ENCODE data around the gene GAST. TPM values are rescaled to one million over a fixed set of nuclear protein-coding genes. Genes with fewer than 3 reads are reported as not detected.

GAST gene
- total and polyA plus RNA-seq, 2 of the 4 experiments (the other 2 are of a cell fraction), result not detected

DNA sequence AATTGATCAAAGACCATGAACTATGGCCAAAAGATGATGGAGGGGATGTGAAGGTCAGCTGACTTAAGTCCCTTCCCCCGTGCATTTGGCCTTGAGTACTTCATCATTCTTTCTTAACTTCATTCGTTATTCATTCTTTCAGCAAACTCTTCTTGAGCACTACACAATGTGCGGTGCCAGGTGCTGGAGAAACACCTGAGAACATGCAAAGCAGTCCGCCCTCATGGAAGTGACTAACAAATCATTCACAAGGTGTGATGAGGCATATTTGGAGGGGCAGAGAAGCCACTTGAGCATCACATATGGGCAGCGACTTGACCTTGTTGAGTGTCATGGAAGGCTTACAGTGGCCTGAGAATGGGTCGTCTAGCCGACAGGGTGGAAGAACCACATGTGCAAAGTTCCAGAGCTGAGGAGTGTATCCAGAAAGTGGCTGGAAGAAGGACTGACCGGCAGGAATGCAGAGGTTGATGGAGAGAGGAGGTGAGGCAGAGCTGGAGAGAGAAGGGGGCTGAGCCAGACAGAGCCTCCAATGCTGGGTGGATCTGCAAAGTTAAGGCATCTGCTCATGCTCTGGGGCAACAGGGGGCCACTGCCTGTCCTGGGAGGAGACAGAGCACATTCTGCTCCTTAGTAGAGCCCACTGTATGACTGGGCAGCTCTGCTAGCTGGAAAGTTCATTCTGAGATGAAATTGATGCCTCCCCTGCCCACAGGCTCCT is 48.5 kb upstream of the GAST start:
- Histone ChIP-seq H3K27me3 (ENCODE audit: control insufficient read depth, insufficient read depth, low read length) (peaks cover 3% of the 10 kb centered on the region; the same call in 1 of the 2 replicates), H3K79me1 (ENCODE audit: low read depth in 1 of 2, low read length in 2 of 2) (peaks cover 0 to 4% of the 10 kb centered on the region in 2 experiments; a peak in 1 of 4 replicates), H3K4me1 (ENCODE audit: control insufficient read depth, insufficient read depth, low read length) (peaks cover 11% of the 10 kb centered on the region), H3K4me3 (ENCODE audit: insufficient read depth, low read depth, low read length) (no peak overlapping the region), H3K4ac (ENCODE audit: low read depth, low read length) (no peak overlapping the region), H2AK9ac (replicated peaks; ENCODE audit: low read depth, low read length, poor library complexity) (peak overlapping the region; percentile 89), H4K5ac (ENCODE audit: low read depth, low read length) (no peak overlapping the region), H3K18ac (ENCODE audit: low read depth, low read length) (no peak overlapping the region), H4K91ac (ENCODE audit: insufficient read depth, low read depth, low read length) (peak overlapping the region; percentile 24; the same call in 1 of the 2 replicates), H3K4me2 (ENCODE audit: low read depth, low read length) (no peak overlapping the region), H4K8ac (ENCODE audit: low read depth in 2 of 2, low read length in 2 of 2) (0 out of 4 replicates have a peak overlapping the region, but pooled peaks of 1 of the 2 experiments have one; percentile 16), H3K14ac (replicated peaks; ENCODE audit: low read depth, low read length) (no peak overlapping the region), H4K20me1 (ENCODE audit: insufficient read depth, low read length) (no peaks in the 10 kb centered on the region), H3K9ac (ENCODE audit: low read depth, low read length) (no peak overlapping the region), H2AK5ac (ENCODE audit: low read depth, low read length) (no peak overlapping the region; the same call in 1 of the 2 replicates), H3K27ac (ENCODE audit: insufficient read depth, low read length) (no peak overlapping the region), H3K23ac (ENCODE audit: low read depth, low read length) (no peak overlapping the region), H3K9me1 (ENCODE audit: insufficient read depth, low read length) (0 out of 2 replicates have a peak, but pooled peaks cover 7% of the 10 kb centered on the region), H2BK20ac (ENCODE audit: low read depth, low read length) (no peak overlapping the region), H3K9me3 (ENCODE audit: control insufficient read depth, insufficient read depth, low read length) (no peaks in the 10 kb centered on the region), H2AFZ (replicated peaks; ENCODE audit: low read length, poor library complexity) (peak overlapping the region; percentile 68), H3K56ac (ENCODE audit: extremely low read depth, insufficient read depth, low read length) (no peak overlapping the region), H3K36me3 (ENCODE audit: control insufficient read depth, insufficient read depth, low read length) (no peaks in the 10 kb centered on the region), H2BK5ac (ENCODE audit: low read depth, low read length, poor library complexity, severe bottlenecking) (no peak overlapping the region), H2BK120ac (ENCODE audit: low read depth, low read length) (no peak overlapping the region), H2BK15ac (ENCODE audit: low read depth, low read length) (no peak overlapping the region)
- no peak for TF ChIP-seq SMC3 (IDR thresholded peaks at IDR 0.05; ENCODE audit: low read depth, low read length)
- no peak for TF ChIP-seq MAZ (IDR thresholded peaks at IDR 0.05; ENCODE audit: borderline replicate concordance, low read depth, low read length)
- TF ChIP-seq MXI1 (IDR thresholded peaks at IDR 0.05; ENCODE audit: borderline replicate concordance, low read depth, low read length), result no peak
- no peak for TF ChIP-seq RFX5 (IDR thresholded peaks at IDR 0.05; ENCODE audit: low read depth, low read length)
- TF ChIP-seq ELK1 (IDR thresholded peaks at IDR 0.05; ENCODE audit: borderline replicate concordance, low read depth, low read length), result no peak
- TF ChIP-seq, protein P1, sequence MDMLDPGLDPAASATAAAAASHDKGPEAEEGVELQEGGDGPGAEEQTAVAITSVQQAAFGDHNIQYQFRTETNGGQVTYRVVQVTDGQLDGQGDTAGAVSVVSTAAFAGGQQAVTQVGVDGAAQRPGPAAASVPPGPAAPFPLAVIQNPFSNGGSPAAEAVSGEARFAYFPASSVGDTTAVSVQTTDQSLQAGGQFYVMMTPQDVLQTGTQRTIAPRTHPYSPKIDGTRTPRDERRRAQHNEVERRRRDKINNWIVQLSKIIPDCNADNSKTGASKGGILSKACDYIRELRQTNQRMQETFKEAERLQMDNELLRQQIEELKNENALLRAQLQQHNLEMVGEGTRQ (IDR thresholded peaks at IDR 0.05; ENCODE audit: low read depth, low read length), result no peak
- DNase-seq, result no peak
- ChIA-PET POLR2A (ENCODE audit: unreplicated experiment) (no interaction called here), CTCF (interaction anchor here (0.7 to 2.7 kb wide), 14 partner anchors 14 to 861 kb away, joined by 3 to 49 read pairs (median 4); partner anchors contain the start of gene EIF1)
- no TSS peak for BruUV-seq (replicated peaks)
- intact Hi-C loops (cut with micrococcal nuclease), result no loop called here
- dilution Hi-C loops (cut with HindIII; ENCODE audit: low sequenced_read_pairs, unreplicated experiment), result no loop called here
- in situ Hi-C loops (cut with MboI; ENCODE audit: low sequenced_read_pairs), result loop anchor here (5.0 to 25.0 kb wide), 7 partner anchors 111 to 1301 kb away; partner anchors contain the start of gene GJD3
- ATAC-seq (ENCODE audit: low read depth), result no peak
- WGBS, 2 experiments (ENCODE audit: extremely low coverage in 2 of 2, insufficient read length in 1 of 2), result 100% methylated on average over 1 of the region's 8 CpGs; no CpG with 5 or more reads in 1 of the 2 experiments
